ENCODE results near the gene CLDN22. TPM values are rescaled to one million over a fixed set of nuclear protein-coding genes. Genes with fewer than 3 reads are reported as not detected.

CLDN22 gene
- total and polyA plus RNA-seq, 12 donors: not detected

DNA sequence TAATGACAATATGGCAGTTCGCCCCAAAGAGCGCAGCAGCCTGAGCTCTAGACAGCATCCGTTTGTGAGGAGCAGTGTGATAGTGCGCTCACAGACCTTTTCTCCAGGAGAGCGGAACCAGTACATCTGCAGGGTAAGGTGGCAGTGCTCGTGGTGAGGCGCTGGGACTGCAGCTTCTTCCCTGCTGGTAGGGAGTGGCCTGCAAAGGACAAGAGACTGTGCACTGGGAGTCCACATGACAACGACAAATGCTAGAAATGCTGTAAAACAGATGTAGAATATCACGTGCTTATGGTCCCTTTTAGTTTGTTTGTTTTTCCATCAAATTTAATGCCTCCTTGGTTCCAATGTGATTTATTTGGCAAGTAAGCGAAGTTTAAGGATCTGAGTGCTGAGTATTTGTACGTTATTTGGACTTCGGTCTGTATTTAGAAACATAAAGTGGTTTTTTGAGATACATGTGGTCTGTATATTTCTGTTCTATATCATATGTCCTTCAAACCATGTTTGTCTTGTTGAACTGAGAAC, 35.8 kb downstream of the CLDN22 start:
- peaks cover 0 to 6% of the 10 kb centered on the region in 2 donors for H3K36me3 ChIP-seq (replicated peaks in 1 of 2)
- H3K4me3 ChIP-seq: no peak overlapping the region
- WGBS, 4 donors: 89 to 94% (median 93%) methylated on average over 12 of the region's 12 CpGs
- no peak overlapping the region for H3K27ac ChIP-seq
- no peaks in the 10 kb centered on the region for H3K9me3 ChIP-seq (replicated peaks in 1 of 3)
- TF ChIP-seq POLR2A (IDR thresholded peaks at IDR 0.05): no peak
- TF ChIP-seq, protein P1, sequence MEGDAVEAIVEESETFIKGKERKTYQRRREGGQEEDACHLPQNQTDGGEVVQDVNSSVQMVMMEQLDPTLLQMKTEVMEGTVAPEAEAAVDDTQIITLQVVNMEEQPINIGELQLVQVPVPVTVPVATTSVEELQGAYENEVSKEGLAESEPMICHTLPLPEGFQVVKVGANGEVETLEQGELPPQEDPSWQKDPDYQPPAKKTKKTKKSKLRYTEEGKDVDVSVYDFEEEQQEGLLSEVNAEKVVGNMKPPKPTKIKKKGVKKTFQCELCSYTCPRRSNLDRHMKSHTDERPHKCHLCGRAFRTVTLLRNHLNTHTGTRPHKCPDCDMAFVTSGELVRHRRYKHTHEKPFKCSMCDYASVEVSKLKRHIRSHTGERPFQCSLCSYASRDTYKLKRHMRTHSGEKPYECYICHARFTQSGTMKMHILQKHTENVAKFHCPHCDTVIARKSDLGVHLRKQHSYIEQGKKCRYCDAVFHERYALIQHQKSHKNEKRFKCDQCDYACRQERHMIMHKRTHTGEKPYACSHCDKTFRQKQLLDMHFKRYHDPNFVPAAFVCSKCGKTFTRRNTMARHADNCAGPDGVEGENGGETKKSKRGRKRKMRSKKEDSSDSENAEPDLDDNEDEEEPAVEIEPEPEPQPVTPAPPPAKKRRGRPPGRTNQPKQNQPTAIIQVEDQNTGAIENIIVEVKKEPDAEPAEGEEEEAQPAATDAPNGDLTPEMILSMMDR (IDR thresholded peaks at IDR 0.05): no peak
- intact Hi-C loops (cut with DNase I): no loop called here
- H3K4me1 ChIP-seq (replicated peaks in 1 of 2): no peaks in the 10 kb centered on the region
- no peaks in the 10 kb centered on the region for H3K27me3 ChIP-seq
- no peak for DNase-seq

DNA sequence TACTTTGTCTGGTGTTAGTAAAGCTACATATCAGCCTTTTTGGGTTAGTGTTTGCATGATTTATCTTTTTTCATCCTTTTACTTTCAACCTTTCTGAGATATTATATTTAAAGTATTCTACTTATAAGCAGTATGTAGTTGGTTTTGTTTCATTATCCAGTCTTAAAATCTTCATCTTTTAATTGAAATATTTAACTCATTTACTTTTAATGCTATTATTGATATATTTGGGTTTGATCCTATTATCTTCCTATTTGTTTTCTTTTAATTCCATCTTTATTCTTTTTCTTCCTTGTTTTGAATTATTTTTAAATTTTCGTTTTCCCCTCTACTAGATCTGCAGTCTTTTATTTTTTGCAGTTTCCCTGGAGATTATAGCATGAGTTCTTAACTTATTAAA, 44.0 kb downstream of the CLDN22 start:
- peaks cover 0 to 9% (median 0%) of the 10 kb centered on the region in 3 donors for H3K9me3 ChIP-seq (replicated peaks in 1 of 3)
- no peak overlapping the region for H3K4me3 ChIP-seq
- WGBS, 4 donors: 0 to 93% (median 39%) methylated on average over 1 of the region's 1 CpG
- intact Hi-C loops (cut with DNase I): no loop called here
- H3K36me3 ChIP-seq (replicated peaks in 1 of 2): peaks cover 0 to 17% of the 10 kb centered on the region in 2 donors
- no peaks in the 10 kb centered on the region for H3K4me1 ChIP-seq (replicated peaks in 1 of 2)
- TF ChIP-seq POLR2A (IDR thresholded peaks at IDR 0.05): no peak
- TF ChIP-seq, protein P1 (IDR thresholded peaks at IDR 0.05): no peak
- no peaks in the 10 kb centered on the region for H3K27me3 ChIP-seq
- DNase-seq: no peak
- no peak overlapping the region for H3K27ac ChIP-seq

DNA sequence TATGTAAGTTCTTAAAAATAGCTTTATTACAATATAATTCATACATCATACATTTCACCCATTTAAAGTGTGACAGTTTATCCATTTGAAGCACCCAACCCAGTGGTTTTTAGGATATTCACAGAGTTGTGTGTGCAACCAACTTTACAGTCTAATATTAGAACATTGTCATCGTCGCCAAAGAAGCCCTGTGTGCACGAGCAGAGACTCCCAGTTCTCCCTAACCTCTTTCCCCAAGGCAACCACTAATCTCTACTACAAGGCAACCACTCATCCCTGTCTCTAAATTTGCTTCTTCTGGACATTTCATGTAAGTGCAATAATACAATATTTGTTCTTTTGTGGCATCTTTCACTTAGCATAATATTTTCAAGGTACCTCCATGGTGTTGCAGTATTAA, 47.7 kb downstream of the CLDN22 start:
- Histone ChIP-seq H3K36me3 (replicated peaks in 1 of 2) (peaks cover 0 to 12% of the 10 kb centered on the region in 2 donors), H3K9me3 (replicated peaks in 1 of 3) (peaks cover 0 to 9% (median 0%) of the 10 kb centered on the region in 3 donors), H3K27me3 (no peaks in the 10 kb centered on the region), H3K27ac (no peak overlapping the region), H3K4me3 (no peak overlapping the region), H3K4me1 (replicated peaks in 1 of 2) (no peaks in the 10 kb centered on the region)
- DNase-seq: no peak
- WGBS, 4 donors: 79 to 97% (median 91%) methylated on average over 3 of the region's 3 CpGs
- TF ChIP-seq, protein P1 (IDR thresholded peaks at IDR 0.05): no peak
- no peak for TF ChIP-seq POLR2A (IDR thresholded peaks at IDR 0.05)
- intact Hi-C loops (cut with DNase I): no loop called here

DNA sequence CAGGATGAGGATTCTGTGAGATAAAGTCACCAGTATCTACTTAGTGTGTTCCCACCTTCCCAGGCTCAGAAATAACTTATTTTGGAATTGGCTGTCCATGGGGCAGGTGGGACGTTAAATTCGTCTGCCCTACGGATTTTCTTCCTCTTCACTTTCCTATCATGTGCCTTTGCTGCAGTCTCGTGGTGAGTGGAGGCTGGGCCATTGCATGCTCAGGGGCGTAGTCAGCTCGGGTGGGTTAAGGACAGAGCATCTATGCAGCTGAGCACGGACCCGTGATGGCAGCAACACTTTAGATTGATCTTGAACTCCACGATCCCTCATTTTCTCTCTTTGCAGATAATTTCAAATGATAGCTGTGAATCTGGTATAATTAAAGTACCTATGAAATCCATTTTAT, 51.5 kb downstream of the CLDN22 start:
- no peak overlapping the region for H3K27ac ChIP-seq
- intact Hi-C loops (cut with DNase I): loop anchor here (10.0 kb wide), 2 partner anchors 136 to 334 kb away; no protein-coding TSS in a partner anchor
- 92 to 97% (median 96%) methylated on average over 9 of the region's 9 CpGs for WGBS, 4 donors
- H3K27me3 ChIP-seq: no peaks in the 10 kb centered on the region
- peaks cover 0 to 12% of the 10 kb centered on the region in 2 donors for H3K36me3 ChIP-seq (replicated peaks in 1 of 2)
- no peaks in the 10 kb centered on the region for H3K9me3 ChIP-seq (replicated peaks in 1 of 3)
- TF ChIP-seq POLR2A (IDR thresholded peaks at IDR 0.05): no peak
- TF ChIP-seq, protein P1 (IDR thresholded peaks at IDR 0.05): no peak
- DNase-seq: no peak
- no peak overlapping the region for H3K4me3 ChIP-seq
- no peaks in the 10 kb centered on the region for H3K4me1 ChIP-seq (replicated peaks in 1 of 2)

Other genes with a start within 250 kb of the CLDN22 start
- gene WWC2, start 221.0 kb downstream of the CLDN22 start, total RNA-seq: 10 to 100 TPM; 10.7 to 27.9 (median 21.8) TPM
- gene WWC2, start 221.0 kb downstream of the CLDN22 start, polyA plus RNA-seq: 10 to 100 TPM in 1 of 3 donors, 1 to 10 TPM in 2; 3.1 to 17.5 (median 4.1) TPM
- gene CLDN24, start 2.1 kb upstream of the CLDN22 start, total RNA-seq: not detected
- not detected for gene CLDN24, start 2.1 kb upstream of the CLDN22 start, polyA plus RNA-seq
- 10 to 100 TPM; 11.5 to 24.4 (median 16.2) TPM for gene CDKN2AIP, start 124.4 kb upstream of the CLDN22 start, total RNA-seq
- 10 to 100 TPM in 2 of 3 donors, 1 to 10 TPM in 1; 8.6 to 14.4 (median 10.5) TPM for gene CDKN2AIP, start 124.4 kb upstream of the CLDN22 start, polyA plus RNA-seq
- 10 to 100 TPM; 26.2 to 73.0 (median 44.2) TPM for gene ING2, start 184.8 kb upstream of the CLDN22 start, total RNA-seq
- 100 to 1,000 TPM in 1 of 3 donors, 10 to 100 TPM in 2; 18.9 to 119 (median 27.5) TPM for gene ING2, start 184.8 kb upstream of the CLDN22 start, polyA plus RNA-seq